Measurements from ENCODE around the gene CPED1. TPM values are rescaled to one million over a fixed set of nuclear protein-coding genes. Genes with fewer than 3 reads are reported as not detected.

CPED1 gene
- polyA plus RNA-seq, 1 donor from 2014 or later = not detected

- Histone ChIP-seq H3K4me3 (ENCODE audit: low read length) (no peak overlapping the region), H3K36me3 (ENCODE audit: insufficient read depth, low read length) (no peaks in the 10 kb centered on the region), H3F3A (ENCODE audit: insufficient read depth, low read length, poor library complexity, severe bottlenecking) (no peaks in the 10 kb centered on the region), H2AFZ (ENCODE audit: low read depth, low read length) (no peak overlapping the region), H3K27me3 (ENCODE audit: insufficient read depth, low read depth, low read length) (no peaks in the 10 kb centered on the region), H4K20me1 (ENCODE audit: insufficient read depth) (no peaks in the 10 kb centered on the region), H3K79me2 (replicated peaks; ENCODE audit: insufficient read depth, low read length) (no peaks in the 10 kb centered on the region), H3K27ac (ENCODE audit: low read length) (no peak overlapping the region), H3K9me2 (ENCODE audit: insufficient read depth, low read length) (no peaks in the 10 kb centered on the region), H3K4me2 (ENCODE audit: low read length) (no peak overlapping the region), H3K9me3 (ENCODE audit: low read length) (no peaks in the 10 kb centered on the region), H3K9ac (ENCODE audit: low read length) (no peak overlapping the region)
- TF ChIP-seq POLR2AphosphoS5 (IDR thresholded peaks at IDR 0.05) (no peak), REST (IDR thresholded peaks at IDR 0.05; ENCODE audit: borderline replicate concordance) (no peak), EZH2 (IDR thresholded peaks at IDR 0.05; ENCODE audit: borderline replicate concordance, insufficient read depth, low read length, poor library complexity, severe bottlenecking) (no peak), SMC3 (conservative IDR thresholded peaks at IDR 0.05; ENCODE audit: poor library complexity) (no peak), MXI1 (conservative IDR thresholded peaks at IDR 0.05; ENCODE audit: poor library complexity, severe bottlenecking) (no peak), EP300 (conservative IDR thresholded peaks at IDR 0.05; ENCODE audit: poor library complexity, severe bottlenecking) (no peak), CTCF (IDR thresholded peaks at IDR 0.05; ENCODE audit: poor library complexity, severe bottlenecking) (no peak), RAD21 (conservative IDR thresholded peaks at IDR 0.05) (no peak), TAF1 (IDR thresholded peaks at IDR 0.05; ENCODE audit: low read depth) (no peak)
Measured at GRCh38 chr7:121151774-121152221, 163.3 kb downstream of the CPED1 start.

GRCh38 chr7:121153411-121153810 lies 164.9 kb downstream of the CPED1 start:
- H3K9me2 ChIP-seq (ENCODE audit: insufficient read depth, low read length) = no peaks in the 10 kb centered on the region
- no peak overlapping the region for H3K4me3 ChIP-seq (ENCODE audit: low read length)
- TF ChIP-seq RAD21 (conservative IDR thresholded peaks at IDR 0.05) = no peak
- TF ChIP-seq POLR2AphosphoS5 (IDR thresholded peaks at IDR 0.05) = no peak
- TF ChIP-seq CTCF (IDR thresholded peaks at IDR 0.05; ENCODE audit: poor library complexity, severe bottlenecking) = no peak
- TF ChIP-seq EP300 (conservative IDR thresholded peaks at IDR 0.05; ENCODE audit: poor library complexity, severe bottlenecking) = no peak
- no peak for TF ChIP-seq MXI1 (conservative IDR thresholded peaks at IDR 0.05; ENCODE audit: poor library complexity, severe bottlenecking)
- TF ChIP-seq SMC3 (conservative IDR thresholded peaks at IDR 0.05; ENCODE audit: poor library complexity) = no peak
- TF ChIP-seq EZH2 (IDR thresholded peaks at IDR 0.05; ENCODE audit: borderline replicate concordance, insufficient read depth, low read length, poor library complexity, severe bottlenecking) = no peak
- TF ChIP-seq REST (IDR thresholded peaks at IDR 0.05; ENCODE audit: borderline replicate concordance) = no peak
- no peak for TF ChIP-seq TAF1 (IDR thresholded peaks at IDR 0.05; ENCODE audit: low read depth)
- H4K20me1 ChIP-seq (ENCODE audit: insufficient read depth) = no peaks in the 10 kb centered on the region
- no peaks in the 10 kb centered on the region for H3K27me3 ChIP-seq (ENCODE audit: insufficient read depth, low read depth, low read length)
- H3K79me2 ChIP-seq (replicated peaks; ENCODE audit: insufficient read depth, low read length) = no peaks in the 10 kb centered on the region
- no peaks in the 10 kb centered on the region for H3K36me3 ChIP-seq (ENCODE audit: insufficient read depth, low read length)
- H3K9ac ChIP-seq (ENCODE audit: low read length) = no peak overlapping the region
- H3K9me3 ChIP-seq (ENCODE audit: low read length) = no peaks in the 10 kb centered on the region
- no peak overlapping the region for H3K4me2 ChIP-seq (ENCODE audit: low read length)
- H3F3A ChIP-seq (ENCODE audit: insufficient read depth, low read length, poor library complexity, severe bottlenecking) = no peaks in the 10 kb centered on the region
- no peak overlapping the region for H3K27ac ChIP-seq (ENCODE audit: low read length)
- H2AFZ ChIP-seq (ENCODE audit: low read depth, low read length) = no peak overlapping the region
